Raji (cell line): ENCODE data around the gene EIF4G3.

ENCODE experiments used
- POLR2A ChIP-seq: IDR thresholded peaks from 2 replicates; pipeline ENCODE4 v1.6.1; 2011; ENCODE audit warnings: low read depth, low read length, control low read depth; ENCODE audit not compliant: insufficient read depth

The EIF4G3 gene

GRCh38 chr1:21189906-21190500, 13.3 kb upstream of the EIF4G3 start:
- no peak for TF ChIP-seq POLR2A

GRCh38 chr1:21189421-21189820, 12.7 kb upstream of the EIF4G3 start:
- TF ChIP-seq POLR2A: no peak

GRCh38 chr1:21188235-21188634, 11.5 kb upstream of the EIF4G3 start:
- no peak for TF ChIP-seq POLR2A

GRCh38 chr1:21185221-21185731, 8.6 kb upstream of the EIF4G3 start:
- TF ChIP-seq POLR2A: no peak

GRCh38 chr1:21184276-21184675, 7.6 kb upstream of the EIF4G3 start:
- TF ChIP-seq POLR2A: no peak

- TF ChIP-seq POLR2A: no peak
Measured at GRCh38 chr1:21182181-21182731, 5.6 kb upstream of the EIF4G3 start.

- no peak; the same call in 1 of the 2 replicates for TF ChIP-seq POLR2A
Measured at GRCh38 chr1:21175670-21176581, 771 bp downstream of the EIF4G3 start.

- TF ChIP-seq POLR2A: no peak; the same call in 1 of the 2 replicates
Measured at GRCh38 chr1:21175324-21175669, 1.4 kb downstream of the EIF4G3 start.

GRCh38 chr1:21174654-21175323, 1.9 kb downstream of the EIF4G3 start:
- TF ChIP-seq POLR2A: no peak

GRCh38 chr1:21174230-21174629, 2.5 kb downstream of the EIF4G3 start:
- no peak for TF ChIP-seq POLR2A

GRCh38 chr1:21168444-21168843, 8.3 kb downstream of the EIF4G3 start:
- no peak for TF ChIP-seq POLR2A

GRCh38 chr1:21165646-21166045, 11.1 kb downstream of the EIF4G3 start:
- no peak for TF ChIP-seq POLR2A

GRCh38 chr1:21165076-21165475, 11.6 kb downstream of the EIF4G3 start:
- TF ChIP-seq POLR2A: no peak

GRCh38 chr1:21164266-21164665, 12.4 kb downstream of the EIF4G3 start:
- no peak for TF ChIP-seq POLR2A

- no peak for TF ChIP-seq POLR2A
Measured at GRCh38 chr1:21162740-21163464, 13.8 kb downstream of the EIF4G3 start.

- no peak for TF ChIP-seq POLR2A
Measured at GRCh38 chr1:21161842-21162241, 14.9 kb downstream of the EIF4G3 start.
